Fibroblast of peridontal ligament (primary cell): ENCODE data around the gene PRKCZ.

ENCODE experiments used
- DNase-seq: peaks from one replicate; pipeline ENCODE4 v3.0.0-alpha.2; 2010; ENCODE audit errors: extremely low read depth

The PRKCZ gene

GRCh38 chr1:2194319-2194897 lies 144.2 kb downstream of the PRKCZ start, which contains the start of gene FAAP20:
TSS of gene FAAP20 (minus strand) at chr1:2194772. CDS start at chr1:2194749, 23 bp downstream.
- DNase-seq = peak; percentile 53

- peak; percentile 76 for DNase-seq
These were observed 144.9 kb downstream of the PRKCZ start for GRCh38 chr1:2194898-2195673.

- DNase-seq = no peak
These were observed 145.6 kb downstream of the PRKCZ start for GRCh38 chr1:2195785-2196184.

GRCh38 chr1:2196901-2197638 lies 146.9 kb downstream of the PRKCZ start:
- DNase-seq = no peak

GRCh38 chr1:2197707-2198165 lies 147.5 kb downstream of the PRKCZ start:
- no peak for DNase-seq

GRCh38 chr1:2198571-2198970 lies 148.4 kb downstream of the PRKCZ start:
- no peak for DNase-seq

GRCh38 chr1:2199042-2199810 lies 149.0 kb downstream of the PRKCZ start:
- peak; percentile 84 for DNase-seq

- DNase-seq = no peak
These were observed 150.2 kb downstream of the PRKCZ start for GRCh38 chr1:2200308-2200943.

GRCh38 chr1:2201062-2201461 lies 150.9 kb downstream of the PRKCZ start:
- no peak for DNase-seq

- no peak for DNase-seq
These were observed 151.9 kb downstream of the PRKCZ start for GRCh38 chr1:2202008-2202575.

- no peak for DNase-seq
These were observed 152.8 kb downstream of the PRKCZ start for GRCh38 chr1:2202843-2203601.

- no peak for DNase-seq
These were observed 153.6 kb downstream of the PRKCZ start for GRCh38 chr1:2203671-2204414.

- DNase-seq = peak; percentile 42
These were observed 154.4 kb downstream of the PRKCZ start for GRCh38 chr1:2204415-2205190.

- DNase-seq = peak; percentile 89
These were observed 155.2 kb downstream of the PRKCZ start for GRCh38 chr1:2205191-2205952.

- no peak for DNase-seq
These were observed 156.7 kb downstream of the PRKCZ start for GRCh38 chr1:2206813-2207487.

- peak; percentile 85 for DNase-seq
These were observed 158.4 kb downstream of the PRKCZ start for GRCh38 chr1:2208309-2209239.
